HG03520 (cell line): ENCODE results near the gene DMWD.
"Not testable (repeated sequence)": the region's sequence is repeated elsewhere in the genome, so short reads cannot be mapped to it uniquely, and the experiment has no call there.

Experiments used
- ATAC-seq: cut with Tn5 transposase; IDR thresholded peaks from one replicate; pipeline ENCODE4 v1.9.1; 2021; ENCODE audit warnings: mild to moderate bottlenecking, moderate library complexity; ENCODE audit not compliant: unreplicated experiment

Gene DMWD

GRCh38 chr19:45753548-45753947, 39.1 kb downstream of the DMWD start:
- no peak for ATAC-seq

DNA sequence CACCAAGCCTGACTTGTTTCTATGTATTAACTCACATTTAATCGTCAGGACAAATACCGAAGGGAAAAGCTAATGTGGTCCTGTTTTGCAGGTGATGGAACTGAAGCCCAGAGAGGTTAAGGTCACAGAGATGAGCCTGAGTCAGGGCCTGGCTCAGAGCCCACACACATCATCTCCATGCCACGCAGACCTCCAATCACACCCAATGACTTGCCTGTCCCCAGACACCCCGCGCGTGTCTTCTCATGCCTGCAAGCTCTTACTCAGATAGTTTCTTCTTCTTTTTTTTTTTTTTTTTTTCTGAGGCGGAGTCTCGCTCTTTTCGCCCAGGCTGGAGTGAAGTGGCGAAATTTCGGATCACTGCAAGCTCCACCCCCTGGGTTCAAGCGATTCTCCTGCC, 40.0 kb downstream of the DMWD start:
- ATAC-seq: no peak

DNA sequence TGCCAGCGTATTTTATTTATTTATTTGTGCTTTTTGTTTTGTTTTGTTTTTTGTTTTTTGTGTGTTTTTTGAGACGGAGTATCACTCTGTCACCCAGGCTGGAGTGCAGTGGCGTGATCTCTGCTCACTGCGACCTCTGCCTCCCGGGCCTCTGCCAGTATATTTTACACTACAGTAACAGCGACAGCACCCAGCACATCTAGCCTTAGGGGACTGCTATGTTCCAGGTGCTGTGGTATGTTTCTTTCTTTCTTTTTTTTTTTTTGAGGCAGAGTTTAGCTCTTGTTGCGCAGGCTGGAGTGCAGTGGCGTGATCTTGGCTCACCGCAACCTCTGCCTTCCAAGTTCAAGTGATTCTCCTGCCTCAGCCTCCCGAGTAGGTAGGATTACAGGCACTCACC, 41.2 kb downstream of the DMWD start:
- not testable (repeated sequence) for ATAC-seq

GRCh38 chr19:45747513-45747912, 45.1 kb downstream of the DMWD start:
- no peak for ATAC-seq

GRCh38 chr19:45746866-45747265, 45.8 kb downstream of the DMWD start:
- no peak for ATAC-seq

DNA sequence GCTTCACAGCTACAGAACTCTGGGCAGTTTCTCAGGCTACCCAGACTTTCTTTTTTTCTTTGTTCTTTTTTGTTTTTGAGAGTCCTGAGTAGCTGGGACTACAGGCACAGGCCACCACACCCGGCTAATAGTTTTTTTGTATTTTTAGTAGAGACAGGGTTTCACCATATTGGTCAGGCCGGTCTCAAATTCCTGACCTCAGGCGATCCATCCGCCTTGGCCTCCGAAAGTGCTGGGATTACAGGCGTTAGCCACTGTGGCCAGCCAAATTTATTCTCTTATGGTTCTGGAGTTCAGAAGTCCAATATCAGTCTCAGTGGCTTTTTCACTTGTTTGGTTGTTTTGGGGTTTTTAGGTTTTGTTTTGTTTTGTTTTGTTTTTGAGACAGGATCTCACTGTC, 47.0 kb downstream of the DMWD start:
- no peak for ATAC-seq

DNA sequence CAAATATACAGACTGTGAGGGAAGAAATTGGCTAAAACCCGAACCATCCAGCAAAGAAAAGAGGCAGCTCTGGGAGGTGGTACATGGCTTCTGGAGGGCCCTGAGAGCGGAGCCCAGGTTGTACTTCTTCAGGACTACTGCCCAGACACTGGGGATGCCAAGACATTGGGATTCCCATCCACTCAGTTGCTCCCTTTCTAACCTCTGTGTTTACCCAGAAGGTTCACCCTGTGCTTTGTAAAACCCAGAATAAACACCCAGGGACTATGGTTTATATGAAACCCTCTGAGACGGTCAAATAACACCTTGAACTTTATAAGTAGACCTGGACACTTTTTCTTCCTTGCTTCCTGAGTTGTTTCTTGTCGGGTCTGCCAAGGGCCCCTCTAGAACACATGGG, 49.7 kb downstream of the DMWD start:
- no peak for ATAC-seq

GRCh38 chr19:45739498-45740439, 52.9 kb downstream of the DMWD start:
- ATAC-seq: no peak

- ATAC-seq: no peak
Observed at GRCh38 chr19:45733160-45733810, 59.4 kb downstream of the DMWD start, which contains the start of gene MEIOSIN. TSS of gene MEIOSIN (plus strand) at chr19:45733439. CDS start at chr19:45735377, 1,938 bp downstream.
